H9 (cell line): ENCODE measurements around the gene GPR84. TPM values are rescaled to one million over a fixed set of nuclear protein-coding genes. Genes with fewer than 3 reads are reported as not detected.

ENCODE experiments used
- DNase-seq: peaks from one replicate; pipeline ENCODE4 v3.0.0-alpha.2; 2017
- H2AFZ ChIP-seq: one replicate; pipeline ENCODE4 v1.6.1; 2013; ENCODE audit warnings: mild to moderate bottlenecking, low read length, control low read depth, moderate library complexity
- H2AK5ac ChIP-seq: 2 replicates; pipeline ENCODE4 v1.6.1; 2013; ENCODE audit warnings: low read length, control low read depth, mixed read lengths; ENCODE audit not compliant: insufficient read length
- H2BK120ac ChIP-seq: one replicate; pipeline ENCODE4 v1.6.1; 2013; ENCODE audit warnings: low read depth, mild to moderate bottlenecking, low read length, control low read depth, inconsistent platforms; ENCODE audit not compliant: poor library complexity, severe bottlenecking
- H2BK12ac ChIP-seq: 2 replicates; pipeline ENCODE4 v1.6.1; 2013; ENCODE audit warnings: low read length, control low read depth, mixed read lengths, low read depth; ENCODE audit not compliant: insufficient read length
- H2BK15ac ChIP-seq: 2 replicates; pipeline ENCODE4 v1.6.1; 2013; ENCODE audit warnings: low read depth, low read length, control low read depth
- H2BK20ac ChIP-seq: one replicate; pipeline ENCODE4 v1.6.1; 2013; ENCODE audit warnings: low read depth, mild to moderate bottlenecking, low read length, control low read depth, inconsistent platforms; ENCODE audit not compliant: poor library complexity, severe bottlenecking
- H2BK5ac ChIP-seq: 2 replicates; pipeline ENCODE4 v1.6.1; 2013; ENCODE audit warnings: low read length, control low read depth, mixed read lengths; ENCODE audit not compliant: insufficient read length
- H3K14ac ChIP-seq: 2 replicates; pipeline ENCODE4 v1.6.1; 2013; ENCODE audit warnings: low read length, control low read depth; ENCODE audit not compliant: insufficient read depth
- H3K18ac ChIP-seq: 2 replicates; pipeline ENCODE4 v1.6.1; 2013; ENCODE audit warnings: low read depth, mild to moderate bottlenecking, mixed read lengths, low read length, control low read depth; ENCODE audit not compliant: insufficient read length
- H3K23ac ChIP-seq: 2 replicates; pipeline ENCODE4 v1.6.1; 2013; ENCODE audit warnings: low read length, control low read depth, mixed read lengths, low read depth; ENCODE audit not compliant: insufficient read length
- H3K23me2 ChIP-seq: 2 replicates; pipeline ENCODE4 v1.6.1; 2013; ENCODE audit warnings: low read depth, mild to moderate bottlenecking, mixed read lengths, low read length, control low read depth; ENCODE audit not compliant: insufficient read length, poor library complexity, severe bottlenecking
- H3K27ac ChIP-seq: 2 replicates; pipeline ENCODE4 v1.5.1; 2013; ENCODE audit warnings: low read length, control low read depth, mixed read lengths, low read depth; ENCODE audit not compliant: insufficient read length
- H3K27me3 ChIP-seq: 2 replicates; pipeline ENCODE4 v1.6.1; 2013; ENCODE audit warnings: low read length, control low read depth, inconsistent platforms; ENCODE audit not compliant: insufficient read depth
- H3K4ac ChIP-seq: 2 replicates; pipeline ENCODE4 v1.6.1; 2013; ENCODE audit warnings: low read depth, mild to moderate bottlenecking, control low read depth, inconsistent platforms, low read length, moderate library complexity
- H3K4me1 ChIP-seq: 2 replicates; pipeline ENCODE4 v1.6.1; 2013; ENCODE audit warnings: low read length, control low read depth, inconsistent platforms; ENCODE audit not compliant: insufficient read depth
- H3K4me2 ChIP-seq: 2 replicates; pipeline ENCODE4 v1.6.1; 2013; ENCODE audit warnings: low read length, control low read depth, mixed read lengths; ENCODE audit not compliant: insufficient read length, insufficient read depth
- H3K56ac ChIP-seq: 2 replicates; pipeline ENCODE4 v1.6.1; 2013; ENCODE audit warnings: low read depth, mild to moderate bottlenecking, mixed read lengths, low read length, control low read depth; ENCODE audit not compliant: insufficient read length
- H3K79me1 ChIP-seq: 2 replicates; pipeline ENCODE4 v1.6.1; 2013; ENCODE audit warnings: low read depth, mild to moderate bottlenecking, moderate library complexity, low read length, control low read depth, inconsistent platforms; ENCODE audit not compliant: insufficient read depth, poor library complexity, severe bottlenecking
- H3K79me2 ChIP-seq: 2 replicates; pipeline ENCODE4 v1.6.1; 2013; ENCODE audit warnings: low read length, control low read depth, inconsistent platforms; ENCODE audit not compliant: insufficient read depth
- H3K9ac ChIP-seq: 2 replicates; pipeline ENCODE4 v1.6.1; 2013; ENCODE audit warnings: low read length, control low read depth, mixed read lengths; ENCODE audit not compliant: insufficient read length; ENCODE audit errors: extremely low read depth
- H3K9me3 ChIP-seq: one replicate; pipeline ENCODE4 v1.6.1; 2013; ENCODE audit warnings: low read depth, low read length, inconsistent platforms; ENCODE audit not compliant: control insufficient read depth
- H3T11ph ChIP-seq: one replicate; pipeline ENCODE4 v1.6.1; 2013; ENCODE audit warnings: mild to moderate bottlenecking, low read length, control low read depth, inconsistent platforms
- H4K20me1 ChIP-seq: one replicate; pipeline ENCODE4 v1.6.1; 2013; ENCODE audit not compliant: control insufficient read depth, insufficient read length, insufficient read depth
- H4K5ac ChIP-seq: 2 replicates; pipeline ENCODE4 v1.6.1; 2013; ENCODE audit warnings: low read depth, mild to moderate bottlenecking, mixed read lengths, low read length, control low read depth; ENCODE audit not compliant: insufficient read length
- H4K8ac ChIP-seq: replicated peaks from 2 replicates; pipeline ENCODE4 v1.6.1; 2013; ENCODE audit warnings: low read length, control low read depth, mixed read lengths, low read depth; ENCODE audit not compliant: insufficient read length
- H4K91ac ChIP-seq: 2 replicates; pipeline ENCODE4 v1.6.1; 2013; ENCODE audit warnings: low read depth, mild to moderate bottlenecking, moderate library complexity, mixed read lengths, low read length, control low read depth; ENCODE audit not compliant: insufficient read length
- H3K27ac Mint-ChIP-seq, 3 experiments: 2 replicates in 2 of 3; 3 replicates in 1 of 3; pipeline ENCODE4 v1.8.0; 2020 to 2021; ENCODE audit warnings: mixed read lengths in 3 of 3, mild to moderate bottlenecking in 1 of 3, moderate library complexity in 1 of 3
- H3K27me3 Mint-ChIP-seq: 2 replicates; pipeline ENCODE4 v1.8.0; 2021; ENCODE audit warnings: low read depth, mild to moderate bottlenecking, moderate library complexity, mixed read lengths
- H3K36me3 Mint-ChIP-seq, 3 experiments: 2 replicates in 2 of 3; 3 replicates in 1 of 3; pipeline ENCODE4 v1.8.0; 2020 to 2021; ENCODE audit warnings: low read depth in 3 of 3, mixed read lengths in 3 of 3; ENCODE audit not compliant: insufficient read depth in 1 of 3
- H3K4me1 Mint-ChIP-seq, 2 experiments: 2 replicates each; pipeline ENCODE4 v1.8.0; 2020; ENCODE audit warnings: mixed read lengths in 2 of 2
- H3K4me3 Mint-ChIP-seq, 2 experiments: 2 replicates in 1 of 2; 3 replicates in 1 of 2; pipeline ENCODE4 v1.8.0; 2020 to 2021; ENCODE audit warnings: mild to moderate bottlenecking in 2 of 2, mixed read lengths in 2 of 2, moderate library complexity in 1 of 2
- H3K9me3 Mint-ChIP-seq, 2 experiments: 2 replicates in 1 of 2; 3 replicates in 1 of 2; pipeline ENCODE4 v1.8.0; 2020; ENCODE audit warnings: mild to moderate bottlenecking in 2 of 2, mixed read lengths in 2 of 2, moderate library complexity in 1 of 2
- WGBS: extraction: QIAGEN DNeasy Blood & Tissue Kit; methylation state at CpG from one replicate; pipeline ENCODE4 v1.1.7; 2013; ENCODE audit warnings: missing lambda C conversion rate, low lambda C conversion rate, mixed read lengths; ENCODE audit not compliant: insufficient read length; ENCODE audit errors: extremely low coverage; 5-methylcytosine and 5-hydroxymethylcytosine counted together
- total RNA-seq: library from RNA; stranded (reverse); gene quantifications from 2 replicates; pipeline ENCODE4 v1.2.1, GENCODE V29; 2021
- TF ChIP-seq, protein P1 (sequence below): fragments of 200-600 bp; sonication (generic); conservative IDR thresholded peaks from 3 replicates; pipeline ENCODE4 v1.8.0; 2021; ENCODE audit warnings: antibody characterized with exemption, mild to moderate bottlenecking

GPR84 gene
- total RNA-seq, 1 experiment from 2014 or later: not detected

DNA sequence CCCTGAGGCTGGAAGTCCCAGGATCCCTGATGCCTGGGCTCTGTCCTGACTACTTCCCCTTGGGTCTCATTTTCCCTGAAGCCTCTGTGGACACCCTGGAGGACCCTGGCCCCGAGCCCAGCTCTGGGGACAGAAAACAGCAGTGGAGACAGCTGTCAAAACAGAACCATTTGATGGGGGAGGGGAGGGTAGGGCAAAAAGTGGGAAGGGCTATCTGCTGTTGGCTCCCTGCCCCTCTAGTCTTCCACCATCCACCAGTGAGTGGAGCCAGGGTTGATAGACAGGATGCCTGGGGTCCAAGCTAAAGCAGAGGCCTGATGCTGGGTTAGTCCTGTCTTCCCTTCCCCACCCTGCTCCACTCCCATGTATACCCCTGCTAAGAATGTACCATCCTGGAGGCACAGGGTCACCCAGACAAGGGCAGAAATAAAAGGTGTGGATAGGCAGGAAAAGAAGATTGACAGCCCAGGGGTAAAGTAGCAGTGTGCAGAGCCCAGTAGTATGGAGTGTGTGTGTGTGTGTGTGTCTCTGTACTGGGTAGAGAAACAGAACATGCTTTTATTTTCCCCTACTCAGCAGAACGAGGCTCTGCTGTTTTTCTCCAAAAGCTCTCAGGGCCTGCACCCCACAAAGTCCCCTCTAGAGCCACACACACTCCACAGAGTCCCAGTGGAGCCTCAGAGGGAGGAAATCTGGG lies 10.4 kb upstream of the GPR84 start:
- Histone ChIP-seq H2AK5ac (no peak overlapping the region), H3K23me2 (peaks cover 5% of the 10 kb centered on the region), H3T11ph (no peak overlapping the region), H2BK20ac (no peak overlapping the region), H2BK120ac (no peak overlapping the region), H3K4me2 (no peak overlapping the region), H3K56ac (no peak overlapping the region), H3K27ac (no peak overlapping the region), H3K27me3 (no peaks in the 10 kb centered on the region; the same call in 1 of the 2 replicates), H2BK12ac (no peak overlapping the region), H4K5ac (no peak overlapping the region), H3K79me1 (no peaks in the 10 kb centered on the region), H3K4ac (no peak overlapping the region), H4K8ac (no peak overlapping the region), H4K91ac (no peak overlapping the region), H3K23ac (no peak overlapping the region), H3K18ac (no peak overlapping the region), H3K14ac (no peak overlapping the region), H2BK5ac (no peak overlapping the region), H3K9ac (no peak overlapping the region), H3K79me2 (no peaks in the 10 kb centered on the region), H3K9me3 (no peaks in the 10 kb centered on the region), H4K20me1 (no peaks in the 10 kb centered on the region), H2AFZ (no peak overlapping the region), H2BK15ac (no peak overlapping the region), H3K4me1 (no peaks in the 10 kb centered on the region)
- H3K27ac Mint-ChIP-seq: no peak overlapping the region
- WGBS: no CpG with 5 or more reads among the region's 2 CpGs
- H3K36me3 Mint-ChIP-seq: peaks cover 7 to 35% (median 19%) of the 10 kb centered on the region in 3 experiments; a peak in 6 of 7 replicates
- no peak for DNase-seq
- H3K4me3 Mint-ChIP-seq: no peak overlapping the region
- peaks cover 19 to 22% of the 10 kb centered on the region in 2 experiments for H3K4me1 Mint-ChIP-seq
- TF ChIP-seq, protein P1, sequence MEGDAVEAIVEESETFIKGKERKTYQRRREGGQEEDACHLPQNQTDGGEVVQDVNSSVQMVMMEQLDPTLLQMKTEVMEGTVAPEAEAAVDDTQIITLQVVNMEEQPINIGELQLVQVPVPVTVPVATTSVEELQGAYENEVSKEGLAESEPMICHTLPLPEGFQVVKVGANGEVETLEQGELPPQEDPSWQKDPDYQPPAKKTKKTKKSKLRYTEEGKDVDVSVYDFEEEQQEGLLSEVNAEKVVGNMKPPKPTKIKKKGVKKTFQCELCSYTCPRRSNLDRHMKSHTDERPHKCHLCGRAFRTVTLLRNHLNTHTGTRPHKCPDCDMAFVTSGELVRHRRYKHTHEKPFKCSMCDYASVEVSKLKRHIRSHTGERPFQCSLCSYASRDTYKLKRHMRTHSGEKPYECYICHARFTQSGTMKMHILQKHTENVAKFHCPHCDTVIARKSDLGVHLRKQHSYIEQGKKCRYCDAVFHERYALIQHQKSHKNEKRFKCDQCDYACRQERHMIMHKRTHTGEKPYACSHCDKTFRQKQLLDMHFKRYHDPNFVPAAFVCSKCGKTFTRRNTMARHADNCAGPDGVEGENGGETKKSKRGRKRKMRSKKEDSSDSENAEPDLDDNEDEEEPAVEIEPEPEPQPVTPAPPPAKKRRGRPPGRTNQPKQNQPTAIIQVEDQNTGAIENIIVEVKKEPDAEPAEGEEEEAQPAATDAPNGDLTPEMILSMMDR: no peak
- no peaks in the 10 kb centered on the region for H3K9me3 Mint-ChIP-seq
- peaks cover 41% of the 10 kb centered on the region for H3K27me3 Mint-ChIP-seq
